AG10803 (cell line): Measurements from ENCODE around the gene HPS4.
"Not testable (repeated sequence)": the region's sequence is repeated elsewhere in the genome, so short reads cannot be mapped to it uniquely, and the experiment has no call there.

ENCODE experiments used
- DNase-seq: peaks from one replicate; pipeline ENCODE4 v3.0.0; 2010; ENCODE audit warnings: low read depth
- H3K4me3 ChIP-seq: 2 replicates; pipeline ENCODE4 v1.5.1; 2011; ENCODE audit warnings: mild to moderate bottlenecking, low read length, control low read depth
- TF ChIP-seq, protein P1 (sequence below): conservative IDR thresholded peaks from 2 replicates; pipeline ENCODE4 v1.5.1; 2011; ENCODE audit warnings: mild to moderate bottlenecking, low read length, control low read depth, inconsistent platforms

HPS4 gene

GRCh38 chr22:26444777-26445176 is 38.8 kb downstream of the HPS4 start:
- TF ChIP-seq, protein P1, sequence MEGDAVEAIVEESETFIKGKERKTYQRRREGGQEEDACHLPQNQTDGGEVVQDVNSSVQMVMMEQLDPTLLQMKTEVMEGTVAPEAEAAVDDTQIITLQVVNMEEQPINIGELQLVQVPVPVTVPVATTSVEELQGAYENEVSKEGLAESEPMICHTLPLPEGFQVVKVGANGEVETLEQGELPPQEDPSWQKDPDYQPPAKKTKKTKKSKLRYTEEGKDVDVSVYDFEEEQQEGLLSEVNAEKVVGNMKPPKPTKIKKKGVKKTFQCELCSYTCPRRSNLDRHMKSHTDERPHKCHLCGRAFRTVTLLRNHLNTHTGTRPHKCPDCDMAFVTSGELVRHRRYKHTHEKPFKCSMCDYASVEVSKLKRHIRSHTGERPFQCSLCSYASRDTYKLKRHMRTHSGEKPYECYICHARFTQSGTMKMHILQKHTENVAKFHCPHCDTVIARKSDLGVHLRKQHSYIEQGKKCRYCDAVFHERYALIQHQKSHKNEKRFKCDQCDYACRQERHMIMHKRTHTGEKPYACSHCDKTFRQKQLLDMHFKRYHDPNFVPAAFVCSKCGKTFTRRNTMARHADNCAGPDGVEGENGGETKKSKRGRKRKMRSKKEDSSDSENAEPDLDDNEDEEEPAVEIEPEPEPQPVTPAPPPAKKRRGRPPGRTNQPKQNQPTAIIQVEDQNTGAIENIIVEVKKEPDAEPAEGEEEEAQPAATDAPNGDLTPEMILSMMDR = no peak
- H3K4me3 ChIP-seq = no peak overlapping the region
- no peak for DNase-seq

GRCh38 chr22:26443901-26444690 is 39.5 kb downstream of the HPS4 start:
- H3K4me3 ChIP-seq = no peak overlapping the region
- TF ChIP-seq, protein P1 = no peak
- no peak for DNase-seq

DNA sequence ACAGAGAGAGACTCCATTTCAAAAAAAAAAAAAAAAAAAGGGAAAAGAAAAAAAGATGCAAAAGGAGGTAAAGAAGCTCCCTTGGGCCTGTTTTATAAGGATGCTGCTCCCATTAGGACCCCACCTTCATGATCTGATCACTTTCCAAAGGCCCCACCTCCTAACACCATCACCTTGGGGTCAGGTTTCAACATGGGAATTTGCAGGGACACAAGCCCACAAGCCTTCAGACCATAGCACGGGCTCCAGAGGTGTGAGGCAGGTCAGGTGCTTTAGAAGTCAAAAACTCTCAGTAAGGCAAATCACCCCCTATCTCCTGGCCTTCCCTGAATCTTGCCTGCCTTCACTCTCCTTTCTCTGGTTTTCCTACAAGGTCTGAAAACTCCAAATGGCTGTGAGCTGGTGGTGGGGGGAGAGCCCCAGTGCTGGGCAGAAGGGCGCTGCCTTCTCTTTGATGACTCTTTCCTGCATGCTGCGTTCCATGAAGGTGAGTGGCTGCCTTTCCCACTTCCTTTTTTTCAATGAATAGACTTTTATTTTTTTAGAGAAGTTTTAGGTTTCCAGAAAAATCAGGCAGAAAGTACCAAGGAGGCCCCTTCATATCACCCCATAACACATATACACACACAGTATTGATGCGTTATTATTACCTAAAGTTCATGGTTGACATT is 41.4 kb downstream of the HPS4 start:
- no peak for DNase-seq
- no peak overlapping the region for H3K4me3 ChIP-seq
- TF ChIP-seq, protein P1 = no peak

- TF ChIP-seq, protein P1 = no peak
- DNase-seq = no peak
- no peak overlapping the region for H3K4me3 ChIP-seq
Measured at GRCh38 chr22:26439559-26439958, 44.0 kb downstream of the HPS4 start.

GRCh38 chr22:26438776-26439175 is 44.8 kb downstream of the HPS4 start:
- not testable (repeated sequence) for H3K4me3 ChIP-seq, DNase-seq

- DNase-seq = no peak
- no peak overlapping the region for H3K4me3 ChIP-seq
- TF ChIP-seq, protein P1 = no peak
Measured at GRCh38 chr22:26437694-26438392, 45.7 kb downstream of the HPS4 start.

DNA sequence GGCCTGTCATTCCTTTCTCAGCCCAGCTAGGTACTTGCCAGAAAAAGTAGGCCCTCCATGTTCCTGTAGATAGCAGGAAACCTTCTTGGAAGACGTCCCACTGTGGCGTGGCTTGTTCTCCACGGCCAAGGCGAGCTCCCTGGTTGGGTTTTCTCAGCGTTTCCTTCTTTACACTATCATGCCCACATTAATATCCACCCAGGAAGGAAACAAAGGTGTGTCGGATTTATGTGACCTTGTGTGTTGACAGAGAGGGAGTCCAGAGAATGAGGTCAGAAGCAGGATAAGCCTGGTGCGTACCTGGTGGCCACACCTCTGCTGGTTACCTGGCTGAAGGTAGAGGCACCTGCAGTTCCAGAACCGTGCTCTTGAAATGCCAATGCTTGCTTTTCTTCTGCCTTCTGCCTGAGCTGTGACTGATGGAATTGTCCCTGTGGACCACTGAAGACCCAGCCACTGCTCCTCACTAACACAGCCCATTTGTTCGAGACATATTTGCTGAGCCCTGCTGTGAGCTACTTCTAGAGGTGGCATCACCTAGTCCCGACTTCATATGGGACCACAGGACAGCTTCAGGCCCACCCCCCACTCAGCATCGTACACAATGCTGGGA is 46.6 kb downstream of the HPS4 start:
- DNase-seq = no peak
- H3K4me3 ChIP-seq = no peak overlapping the region
- TF ChIP-seq, protein P1 = no peak
